ENCODE measurements around the gene MAP3K2.

GRCh38 chr2:127277028-127277427 lies 110.7 kb downstream of the MAP3K2 start:
- TF ChIP-seq, protein P1, sequence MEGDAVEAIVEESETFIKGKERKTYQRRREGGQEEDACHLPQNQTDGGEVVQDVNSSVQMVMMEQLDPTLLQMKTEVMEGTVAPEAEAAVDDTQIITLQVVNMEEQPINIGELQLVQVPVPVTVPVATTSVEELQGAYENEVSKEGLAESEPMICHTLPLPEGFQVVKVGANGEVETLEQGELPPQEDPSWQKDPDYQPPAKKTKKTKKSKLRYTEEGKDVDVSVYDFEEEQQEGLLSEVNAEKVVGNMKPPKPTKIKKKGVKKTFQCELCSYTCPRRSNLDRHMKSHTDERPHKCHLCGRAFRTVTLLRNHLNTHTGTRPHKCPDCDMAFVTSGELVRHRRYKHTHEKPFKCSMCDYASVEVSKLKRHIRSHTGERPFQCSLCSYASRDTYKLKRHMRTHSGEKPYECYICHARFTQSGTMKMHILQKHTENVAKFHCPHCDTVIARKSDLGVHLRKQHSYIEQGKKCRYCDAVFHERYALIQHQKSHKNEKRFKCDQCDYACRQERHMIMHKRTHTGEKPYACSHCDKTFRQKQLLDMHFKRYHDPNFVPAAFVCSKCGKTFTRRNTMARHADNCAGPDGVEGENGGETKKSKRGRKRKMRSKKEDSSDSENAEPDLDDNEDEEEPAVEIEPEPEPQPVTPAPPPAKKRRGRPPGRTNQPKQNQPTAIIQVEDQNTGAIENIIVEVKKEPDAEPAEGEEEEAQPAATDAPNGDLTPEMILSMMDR (IDR thresholded peaks at IDR 0.05; ENCODE audit: low read length) = no peak
- TF ChIP-seq EZH2 (IDR thresholded peaks at IDR 0.05; ENCODE audit: borderline replicate concordance, low read length) = no peak

Measured in OCI-LY1 (cell line).